ENCODE results near the gene TAP1. TPM values are rescaled to one million over a fixed set of nuclear protein-coding genes. Genes with fewer than 3 reads are reported as not detected.

The TAP1 gene
- total RNA-seq, 1 donor, result 67.2 TPM

GRCh38 chr6:32837651-32838113, 15.8 kb downstream of the TAP1 start:
- Histone ChIP-seq H3K27me3 (ENCODE audit: insufficient read depth, low read length) (no peaks in the 10 kb centered on the region), H3K4me1 (ENCODE audit: insufficient read depth, low read length) (peaks cover 59% of the 10 kb centered on the region), H3K9me3 (ENCODE audit: low read depth, low read length) (no peaks in the 10 kb centered on the region)

GRCh38 chr6:32836873-32837272, 16.6 kb downstream of the TAP1 start:
- Histone ChIP-seq H3K9me3 (ENCODE audit: low read depth, low read length) (no peaks in the 10 kb centered on the region), H3K4me1 (ENCODE audit: insufficient read depth, low read length) (peaks cover 51% of the 10 kb centered on the region), H3K4me3 (ENCODE audit: low read length) (no peak overlapping the region), H3K27me3 (ENCODE audit: insufficient read depth, low read length) (no peaks in the 10 kb centered on the region)

More at GRCh38 chr6:32837651-32838113, 15.8 kb downstream of the TAP1 start:
- H3K4me3 ChIP-seq (ENCODE audit: low read length), result peak overlapping the region; percentile 62

- peaks cover 36% of the 10 kb centered on the region for H3K4me1 ChIP-seq (ENCODE audit: insufficient read depth, low read length)
- no peaks in the 10 kb centered on the region for H3K9me3 ChIP-seq (ENCODE audit: low read depth, low read length)
- H3K4me3 ChIP-seq (ENCODE audit: low read length), result no peak overlapping the region
Observed at GRCh38 chr6:32835167-32835893, 18.2 kb downstream of the TAP1 start.

GRCh38 chr6:32833664-32834063, 19.8 kb downstream of the TAP1 start:
- H3K9me3 ChIP-seq (ENCODE audit: low read depth, low read length), result no peaks in the 10 kb centered on the region
- peaks cover 19% of the 10 kb centered on the region for H3K4me1 ChIP-seq (ENCODE audit: insufficient read depth, low read length)
- H3K27me3 ChIP-seq (ENCODE audit: insufficient read depth, low read length), result no peaks in the 10 kb centered on the region
- no peak overlapping the region for H3K4me3 ChIP-seq (ENCODE audit: low read length)

More at GRCh38 chr6:32835167-32835893, 18.2 kb downstream of the TAP1 start:
- no peaks in the 10 kb centered on the region for H3K27me3 ChIP-seq (ENCODE audit: insufficient read depth, low read length)

GRCh38 chr6:32832535-32832934, 21.0 kb downstream of the TAP1 start:
- no peaks in the 10 kb centered on the region for H3K9me3 ChIP-seq (ENCODE audit: low read depth, low read length)
- H3K4me1 ChIP-seq (ENCODE audit: insufficient read depth, low read length), result peaks cover 14% of the 10 kb centered on the region
- no peak overlapping the region for H3K4me3 ChIP-seq (ENCODE audit: low read length)
- H3K27me3 ChIP-seq (ENCODE audit: insufficient read depth, low read length), result no peaks in the 10 kb centered on the region

- Histone ChIP-seq H3K4me3 (ENCODE audit: low read length) (no peak overlapping the region), H3K27me3 (ENCODE audit: insufficient read depth, low read length) (no peaks in the 10 kb centered on the region), H3K9me3 (ENCODE audit: low read depth, low read length) (no peaks in the 10 kb centered on the region), H3K4me1 (ENCODE audit: insufficient read depth, low read length) (peaks cover under 1% of the 10 kb centered on the region)
Observed at GRCh38 chr6:32830936-32831335, 22.6 kb downstream of the TAP1 start.

- no peaks in the 10 kb centered on the region for H3K4me1 ChIP-seq (ENCODE audit: insufficient read depth, low read length)
- H3K27me3 ChIP-seq (ENCODE audit: insufficient read depth, low read length), result no peaks in the 10 kb centered on the region
- no peak overlapping the region for H3K4me3 ChIP-seq (ENCODE audit: low read length)
- no peaks in the 10 kb centered on the region for H3K9me3 ChIP-seq (ENCODE audit: low read depth, low read length)
Observed at GRCh38 chr6:32830017-32830416, 23.5 kb downstream of the TAP1 start.

GRCh38 chr6:32829495-32829894, 24.0 kb downstream of the TAP1 start:
- H3K4me3 ChIP-seq (ENCODE audit: low read length), result no peak overlapping the region
- no peaks in the 10 kb centered on the region for H3K27me3 ChIP-seq (ENCODE audit: insufficient read depth, low read length)
- no peaks in the 10 kb centered on the region for H3K4me1 ChIP-seq (ENCODE audit: insufficient read depth, low read length)
- H3K9me3 ChIP-seq (ENCODE audit: low read depth, low read length), result no peaks in the 10 kb centered on the region

- no peak overlapping the region for H3K4me3 ChIP-seq (ENCODE audit: low read length)
- no peaks in the 10 kb centered on the region for H3K27me3 ChIP-seq (ENCODE audit: insufficient read depth, low read length)
- no peaks in the 10 kb centered on the region for H3K9me3 ChIP-seq (ENCODE audit: low read depth, low read length)
- no peaks in the 10 kb centered on the region for H3K4me1 ChIP-seq (ENCODE audit: insufficient read depth, low read length)
Observed at GRCh38 chr6:32827025-32827424, 26.5 kb downstream of the TAP1 start.

- Histone ChIP-seq H3K4me1 (ENCODE audit: insufficient read depth, low read length) (peaks cover 4% of the 10 kb centered on the region), H3K27me3 (ENCODE audit: insufficient read depth, low read length) (no peaks in the 10 kb centered on the region), H3K9me3 (ENCODE audit: low read depth, low read length) (no peaks in the 10 kb centered on the region), H3K4me3 (ENCODE audit: low read length) (no peak overlapping the region)
Observed at GRCh38 chr6:32825966-32826365, 27.5 kb downstream of the TAP1 start.

GRCh38 chr6:32819729-32820128, 33.8 kb downstream of the TAP1 start:
- no peaks in the 10 kb centered on the region for H3K9me3 ChIP-seq (ENCODE audit: low read depth, low read length)
- H3K4me1 ChIP-seq (ENCODE audit: insufficient read depth, low read length), result peaks cover 7% of the 10 kb centered on the region
- H3K27me3 ChIP-seq (ENCODE audit: insufficient read depth, low read length), result no peaks in the 10 kb centered on the region
- H3K4me3 ChIP-seq (ENCODE audit: low read length), result no peak overlapping the region

- no peak overlapping the region for H3K4me3 ChIP-seq (ENCODE audit: low read length)
- no peaks in the 10 kb centered on the region for H3K9me3 ChIP-seq (ENCODE audit: low read depth, low read length)
- peaks cover 7% of the 10 kb centered on the region for H3K4me1 ChIP-seq (ENCODE audit: insufficient read depth, low read length)
- H3K27me3 ChIP-seq (ENCODE audit: insufficient read depth, low read length), result no peaks in the 10 kb centered on the region
Observed at GRCh38 chr6:32818867-32819266, 34.6 kb downstream of the TAP1 start.

- Histone ChIP-seq H3K9me3 (ENCODE audit: low read depth, low read length) (no peaks in the 10 kb centered on the region), H3K4me3 (ENCODE audit: low read length) (peak within 1 kb of the TSS; percentile 46), H3K4me1 (ENCODE audit: insufficient read depth, low read length) (peaks cover 7% of the 10 kb centered on the region), H3K27me3 (ENCODE audit: insufficient read depth, low read length) (no peaks in the 10 kb centered on the region)
Observed at GRCh38 chr6:32816746-32817204, 36.7 kb downstream of the TAP1 start, which contains the start of gene HLA-DOB. Gene HLA-DOB (minus strand): TSS chr6:32817002. CDS start chr6:32816951, 51 bp downstream.

- peaks cover 3% of the 10 kb centered on the region for H3K4me1 ChIP-seq (ENCODE audit: insufficient read depth, low read length)
- no peaks in the 10 kb centered on the region for H3K27me3 ChIP-seq (ENCODE audit: insufficient read depth, low read length)
- H3K9me3 ChIP-seq (ENCODE audit: low read depth, low read length), result no peaks in the 10 kb centered on the region
- peak overlapping the region; percentile 46 for H3K4me3 ChIP-seq (ENCODE audit: low read length)
Observed at GRCh38 chr6:32815996-32816395, 37.5 kb downstream of the TAP1 start.

- no peaks in the 10 kb centered on the region for H3K27me3 ChIP-seq (ENCODE audit: insufficient read depth, low read length)
- peak overlapping the region; percentile 46 for H3K4me3 ChIP-seq (ENCODE audit: low read length)
- no peaks in the 10 kb centered on the region for H3K9me3 ChIP-seq (ENCODE audit: low read depth, low read length)
- no peaks in the 10 kb centered on the region for H3K4me1 ChIP-seq (ENCODE audit: insufficient read depth, low read length)
Observed at GRCh38 chr6:32815115-32815514, 38.4 kb downstream of the TAP1 start.

- H3K4me1 ChIP-seq (ENCODE audit: insufficient read depth, low read length), result no peaks in the 10 kb centered on the region
- H3K4me3 ChIP-seq (ENCODE audit: low read length), result no peak overlapping the region
- no peaks in the 10 kb centered on the region for H3K9me3 ChIP-seq (ENCODE audit: low read depth, low read length)
- no peaks in the 10 kb centered on the region for H3K27me3 ChIP-seq (ENCODE audit: insufficient read depth, low read length)
Observed at GRCh38 chr6:32814145-32814544, 39.4 kb downstream of the TAP1 start.
